ENCODE measurements around the gene PPP2R3A.
"Not testable (repeated sequence)": the region's sequence is repeated elsewhere in the genome, so short reads cannot be mapped to it uniquely, and the experiment has no call there.

Gene PPP2R3A

GRCh38 chr3:136120373-136121348 is 155.1 kb downstream of the PPP2R3A start:
- H3K27me3 ChIP-seq (ENCODE audit: insufficient read depth, low read length, poor library complexity, severe bottlenecking) = no peaks in the 10 kb centered on the region
- H3K4me3 ChIP-seq (ENCODE audit: low read length, poor library complexity, severe bottlenecking) = no peak overlapping the region
- H3K79me2 ChIP-seq (ENCODE audit: insufficient read depth, low read length) = no peaks in the 10 kb centered on the region
- H2AFZ ChIP-seq (ENCODE audit: low read length) = no peak overlapping the region
- H3K9me3 ChIP-seq (ENCODE audit: insufficient read depth, low read depth, low read length) = no peaks in the 10 kb centered on the region
- H3K4me2 ChIP-seq (ENCODE audit: low read depth, low read length, poor library complexity, severe bottlenecking) = no peak overlapping the region
- no peak overlapping the region for H3K9ac ChIP-seq (ENCODE audit: low read depth, low read length, poor library complexity, severe bottlenecking)
- H4K20me1 ChIP-seq (ENCODE audit: insufficient read depth, low read length, poor library complexity, severe bottlenecking) = no peaks in the 10 kb centered on the region
- H3K36me3 ChIP-seq (ENCODE audit: insufficient read depth, low read length) = no peaks in the 10 kb centered on the region
- peaks cover 5% of the 10 kb centered on the region for H3K4me1 ChIP-seq (ENCODE audit: insufficient read depth, low read length, poor library complexity, severe bottlenecking)
- TF ChIP-seq CTCF (conservative IDR thresholded peaks at IDR 0.05; ENCODE audit: low read length) (no peak), EZH2phosphoT487 (IDR thresholded peaks at IDR 0.05; ENCODE audit: borderline replicate concordance) (no peak)
- H3F3A ChIP-seq (ENCODE audit: low read depth) = no peaks in the 10 kb centered on the region
- no peaks in the 10 kb centered on the region for H3K9me2 ChIP-seq (replicated peaks; ENCODE audit: low read depth, low read length)

DNA sequence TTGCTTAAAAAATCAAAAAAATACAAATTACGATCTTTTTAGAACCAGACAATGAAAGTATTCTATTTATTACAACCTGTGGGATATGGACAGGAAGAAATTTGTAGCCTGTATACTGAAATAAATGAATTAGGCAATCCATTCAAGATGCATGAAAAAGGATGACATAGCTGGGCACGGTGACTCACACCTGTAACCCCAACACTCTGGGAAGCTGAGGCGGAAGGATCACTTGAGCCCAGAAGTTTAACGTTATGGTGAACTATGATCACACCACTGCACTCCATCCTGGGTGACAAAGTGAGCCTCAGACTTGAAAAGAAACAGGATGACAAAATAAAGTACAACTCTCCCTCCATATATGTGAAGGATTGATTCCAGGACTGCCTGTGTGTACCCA is 156.5 kb downstream of the PPP2R3A start:
- H3K4me1 ChIP-seq (ENCODE audit: insufficient read depth, low read length, poor library complexity, severe bottlenecking) = peaks cover 5% of the 10 kb centered on the region
- H3K9me2 ChIP-seq (replicated peaks; ENCODE audit: low read depth, low read length) = no peaks in the 10 kb centered on the region
- no peaks in the 10 kb centered on the region for H3K9me3 ChIP-seq (ENCODE audit: insufficient read depth, low read depth, low read length)
- no peak overlapping the region for H3K4me2 ChIP-seq (ENCODE audit: low read depth, low read length, poor library complexity, severe bottlenecking)
- no peaks in the 10 kb centered on the region for H4K20me1 ChIP-seq (ENCODE audit: insufficient read depth, low read length, poor library complexity, severe bottlenecking)
- no peaks in the 10 kb centered on the region for H3F3A ChIP-seq (ENCODE audit: low read depth)
- H3K4me3 ChIP-seq (ENCODE audit: low read length, poor library complexity, severe bottlenecking) = no peak overlapping the region
- no peak overlapping the region for H2AFZ ChIP-seq (ENCODE audit: low read length)
- TF ChIP-seq EZH2phosphoT487 (IDR thresholded peaks at IDR 0.05; ENCODE audit: borderline replicate concordance) = no peak
- TF ChIP-seq CTCF (conservative IDR thresholded peaks at IDR 0.05; ENCODE audit: low read length) = no peak
- no peaks in the 10 kb centered on the region for H3K36me3 ChIP-seq (ENCODE audit: insufficient read depth, low read length)
- no peak overlapping the region for H3K9ac ChIP-seq (ENCODE audit: low read depth, low read length, poor library complexity, severe bottlenecking)
- H3K27me3 ChIP-seq (ENCODE audit: insufficient read depth, low read length, poor library complexity, severe bottlenecking) = no peaks in the 10 kb centered on the region
- H3K79me2 ChIP-seq (ENCODE audit: insufficient read depth, low read length) = no peaks in the 10 kb centered on the region

DNA sequence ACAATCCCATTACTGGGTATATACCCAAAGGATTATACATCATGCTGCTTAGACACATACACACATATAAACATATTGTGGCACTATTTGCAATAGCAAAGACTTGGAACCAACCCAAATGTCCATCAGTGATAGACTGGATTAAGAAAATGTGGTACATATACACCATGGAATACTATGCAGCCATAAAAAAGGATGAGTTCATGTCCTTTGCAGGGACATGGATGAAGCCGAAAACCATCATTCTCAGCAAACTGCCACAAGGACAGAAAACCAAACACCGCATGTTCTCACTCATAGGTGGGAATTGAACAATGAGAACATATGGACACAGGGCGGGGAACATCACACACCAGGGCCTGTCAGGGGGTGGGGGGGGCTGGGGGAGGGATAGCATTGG is 166.1 kb downstream of the PPP2R3A start:
- not testable (repeated sequence) for H3K9me3 ChIP-seq (ENCODE audit: insufficient read depth, low read depth, low read length); H3K79me2 ChIP-seq (ENCODE audit: insufficient read depth, low read length); H3K9ac ChIP-seq (ENCODE audit: low read depth, low read length, poor library complexity, severe bottlenecking); H3K36me3 ChIP-seq (ENCODE audit: insufficient read depth, low read length); H3K4me2 ChIP-seq (ENCODE audit: low read depth, low read length, poor library complexity, severe bottlenecking); H3F3A ChIP-seq (ENCODE audit: low read depth); H2AFZ ChIP-seq (ENCODE audit: low read length); H3K4me3 ChIP-seq (ENCODE audit: low read length, poor library complexity, severe bottlenecking); H4K20me1 ChIP-seq (ENCODE audit: insufficient read depth, low read length, poor library complexity, severe bottlenecking); H3K27me3 ChIP-seq (ENCODE audit: insufficient read depth, low read length, poor library complexity, severe bottlenecking); H3K9me2 ChIP-seq (replicated peaks; ENCODE audit: low read depth, low read length)
- H3K4me1 ChIP-seq (ENCODE audit: insufficient read depth, low read length, poor library complexity, severe bottlenecking) = peaks cover 38% of the 10 kb centered on the region

All from Loucy (cell line).